HG02938 (cell line): Measurements from ENCODE around the gene USP20.

Experiments used
- ATAC-seq: cut with Tn5 transposase; IDR thresholded peaks from one replicate; pipeline ENCODE4 v1.9.1; 2021; ENCODE audit warnings: mild to moderate bottlenecking, moderate library complexity; ENCODE audit not compliant: unreplicated experiment

USP20 gene

DNA sequence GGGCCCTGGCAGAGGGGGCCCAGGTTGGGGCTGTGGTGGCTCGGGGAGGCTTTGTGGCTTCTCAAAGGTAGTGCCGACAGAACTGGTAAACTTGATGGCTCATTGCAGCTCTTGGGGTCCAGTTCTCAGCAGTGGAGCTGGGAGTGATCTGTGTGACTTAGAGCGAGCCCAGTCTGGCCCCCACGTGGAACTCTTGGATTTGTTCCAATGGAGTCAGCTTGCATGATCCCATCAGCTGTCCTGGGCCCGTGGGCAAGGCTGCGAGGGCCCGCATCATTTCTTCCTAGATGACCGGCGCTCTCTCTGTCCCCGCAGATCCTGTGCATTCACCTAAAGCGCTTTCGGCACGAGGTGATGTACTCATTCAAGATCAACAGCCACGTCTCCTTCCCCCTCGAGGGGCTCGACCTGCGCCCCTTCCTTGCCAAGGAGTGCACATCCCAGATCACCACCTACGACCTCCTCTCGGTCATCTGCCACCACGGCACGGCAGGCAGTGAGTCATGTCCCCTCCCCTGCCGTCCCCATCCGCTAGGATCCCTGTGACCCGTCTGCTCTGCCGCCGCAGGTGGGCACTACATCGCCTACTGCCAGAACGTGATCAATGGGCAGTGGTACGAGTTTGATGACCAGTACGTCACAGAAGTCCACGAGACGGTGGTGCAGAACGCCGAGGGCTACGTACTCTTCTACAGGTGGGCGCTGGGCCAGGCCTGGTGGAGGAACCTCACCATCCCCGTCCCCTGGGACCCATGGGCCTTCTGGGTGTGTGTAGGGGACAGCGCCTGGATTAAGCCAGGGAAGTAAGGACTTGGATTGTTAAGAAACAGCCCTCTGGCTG is 39.2 kb downstream of the USP20 start:
- no peak for ATAC-seq

DNA sequence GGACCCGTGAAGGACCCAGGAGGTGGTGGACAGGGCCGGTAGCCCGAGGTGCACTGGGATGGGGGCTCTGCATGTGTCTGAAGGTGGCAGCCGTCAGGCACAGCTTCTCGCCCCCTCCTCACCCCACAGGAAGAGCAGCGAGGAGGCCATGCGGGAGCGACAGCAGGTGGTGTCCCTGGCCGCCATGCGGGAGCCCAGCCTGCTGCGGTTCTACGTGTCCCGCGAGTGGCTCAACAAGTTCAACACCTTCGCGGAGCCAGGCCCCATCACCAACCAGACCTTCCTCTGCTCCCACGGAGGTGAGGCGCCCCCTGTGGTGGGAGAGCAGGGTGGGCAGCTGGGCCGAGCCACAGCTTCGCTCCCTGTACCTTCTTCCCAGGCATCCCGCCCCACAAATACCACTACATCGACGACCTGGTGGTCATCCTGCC is 39.9 kb downstream of the USP20 start:
- no peak for ATAC-seq

DNA sequence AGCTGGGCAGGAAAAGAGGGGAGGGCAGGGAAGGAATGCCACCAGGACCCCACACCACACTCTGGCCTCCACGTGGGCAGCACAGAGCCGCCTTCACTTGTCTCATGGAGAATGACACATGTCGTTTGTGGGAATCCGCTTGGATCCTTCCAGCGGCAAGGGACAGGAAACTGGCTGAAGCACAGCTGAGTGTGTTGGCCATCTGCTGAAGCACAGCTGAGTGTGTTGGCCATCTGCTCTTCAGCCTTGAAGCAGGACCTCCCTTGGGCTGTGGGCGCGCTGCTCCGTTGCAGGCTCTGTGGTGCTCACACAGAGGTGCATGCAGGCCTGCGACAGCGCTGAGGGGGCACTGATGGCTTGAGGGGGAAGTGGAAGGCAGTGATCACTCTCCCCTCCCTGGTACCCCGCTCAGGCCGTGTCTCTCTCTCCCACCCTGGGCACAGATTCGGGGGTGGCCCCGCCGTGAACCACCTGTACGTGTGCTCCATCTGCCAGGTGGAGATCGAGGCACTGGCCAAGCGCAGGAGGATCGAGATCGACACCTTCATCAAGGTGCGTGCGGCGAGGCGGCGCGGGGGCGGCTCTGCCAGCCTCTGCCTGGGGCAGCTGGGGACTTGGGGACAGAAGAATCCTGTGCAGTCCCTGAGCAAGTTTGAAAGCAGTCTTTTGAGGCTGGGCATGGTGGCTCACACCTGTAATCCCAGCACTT is 40.6 kb downstream of the USP20 start:
- no peak for ATAC-seq

DNA sequence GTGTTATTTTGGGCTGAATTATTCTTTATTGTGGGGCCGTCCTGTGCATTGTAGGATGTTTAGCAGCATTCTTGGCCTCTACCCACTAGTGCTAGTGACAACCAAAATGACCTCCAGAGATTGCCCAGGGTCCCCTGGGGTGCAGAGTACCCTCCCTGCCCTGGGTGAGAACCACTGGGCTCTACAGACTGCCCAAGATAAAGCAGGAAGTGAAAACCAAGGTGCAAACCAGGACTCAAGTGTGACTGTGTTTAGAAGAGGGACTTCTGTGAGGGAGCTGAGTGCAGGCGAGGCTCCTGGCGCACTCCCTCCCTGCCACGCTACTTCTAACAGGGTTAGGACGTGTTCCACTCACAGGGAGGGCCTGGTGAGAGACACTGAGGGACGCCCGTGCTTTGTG is 41.6 kb downstream of the USP20 start:
- ATAC-seq = no peak

DNA sequence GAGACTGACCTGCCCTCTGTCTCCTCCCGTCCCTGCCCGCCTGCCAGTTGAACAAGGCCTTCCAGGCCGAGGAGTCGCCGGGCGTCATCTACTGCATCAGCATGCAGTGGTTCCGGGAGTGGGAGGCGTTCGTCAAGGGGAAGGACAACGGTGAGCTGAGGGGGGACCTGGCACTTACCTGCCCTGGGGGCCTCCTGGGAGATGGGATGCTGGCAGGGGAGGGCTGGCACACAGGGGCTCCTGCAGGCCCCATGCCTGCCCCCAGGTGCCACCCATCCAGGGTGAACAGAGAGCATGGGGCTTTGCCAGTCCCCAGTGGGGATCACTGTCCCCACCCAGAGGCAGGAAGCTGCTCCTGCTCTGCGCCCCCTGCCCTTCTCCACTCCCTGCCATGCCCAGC is 43.0 kb downstream of the USP20 start:
- no peak for ATAC-seq

- ATAC-seq = no peak
These were observed 43.9 kb downstream of the USP20 start for GRCh38 chr9:129879103-129879699.

GRCh38 chr9:129879991-129880653 is 44.9 kb downstream of the USP20 start:
- no peak for ATAC-seq

- ATAC-seq = no peak
These were observed 45.6 kb downstream of the USP20 start for GRCh38 chr9:129880654-129881546.

DNA sequence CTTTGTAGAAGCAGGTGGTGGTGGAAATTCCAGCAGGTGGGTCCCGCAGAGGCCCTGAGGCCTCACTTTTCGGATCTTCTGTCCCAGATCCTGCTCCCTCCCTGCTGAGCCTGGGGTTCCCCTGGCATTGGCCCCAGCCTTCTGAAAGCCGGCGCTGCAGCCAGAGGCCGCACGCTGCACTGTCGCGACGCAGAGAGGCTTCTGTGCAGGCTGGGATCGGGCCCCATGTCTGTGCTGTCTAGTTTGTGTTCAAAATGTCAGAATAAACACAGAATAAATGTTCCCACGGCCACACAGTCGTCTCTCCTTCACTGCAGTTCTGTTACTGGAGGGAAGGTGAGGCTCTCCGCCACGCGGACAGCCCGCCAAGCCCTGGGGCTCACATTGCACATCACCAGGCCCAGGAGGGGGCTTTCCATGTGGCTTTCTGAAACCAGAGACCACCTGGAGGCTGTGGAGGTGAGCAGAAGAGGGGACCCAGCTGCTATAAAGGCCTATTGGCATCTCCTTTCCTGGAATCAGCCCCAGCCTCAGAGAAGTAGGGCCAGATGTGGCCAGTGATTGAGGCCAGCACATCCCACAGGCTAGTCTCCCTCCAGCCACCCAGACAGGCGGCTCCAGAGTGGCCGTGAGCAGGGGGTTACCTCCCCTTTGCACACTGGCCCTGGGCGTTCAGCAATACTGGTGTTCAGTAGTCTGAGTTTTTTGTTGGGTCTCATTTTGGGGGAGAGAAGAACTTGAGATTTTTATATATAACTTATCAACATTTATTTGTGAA is 46.5 kb downstream of the USP20 start:
- no peak for ATAC-seq

GRCh38 chr9:129884220-129885017 is 49.2 kb downstream of the USP20 start:
- ATAC-seq = peak; percentile 27

GRCh38 chr9:129885018-129885669 is 49.9 kb downstream of the USP20 start:
- ATAC-seq = no peak

DNA sequence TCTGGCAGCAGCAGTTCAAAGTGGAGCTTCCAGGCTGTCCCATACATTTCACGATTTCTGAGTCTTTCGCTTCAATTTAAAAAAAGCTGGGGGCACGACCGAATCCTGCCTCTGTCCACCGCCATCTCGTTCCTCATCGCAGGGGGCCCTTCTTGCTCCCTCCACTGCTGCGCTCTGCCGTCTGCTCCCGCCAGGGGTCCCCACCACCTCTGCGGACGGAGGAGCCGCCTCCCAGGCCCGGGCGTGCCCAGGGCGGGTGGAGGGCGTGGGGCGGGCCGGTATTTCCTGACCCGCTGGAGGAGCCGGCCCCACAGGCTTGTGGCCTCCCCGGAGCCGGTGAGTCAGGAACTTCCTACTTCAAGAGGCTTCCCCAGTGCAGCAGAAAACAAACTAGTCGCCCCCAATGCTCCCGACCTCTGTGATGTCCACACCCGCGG is 50.4 kb downstream of the USP20 start:
- no peak for ATAC-seq

- ATAC-seq = no peak
These were observed 51.2 kb downstream of the USP20 start for GRCh38 chr9:129886226-129887174.

- ATAC-seq = no peak
These were observed 52.4 kb downstream of the USP20 start for GRCh38 chr9:129887334-129888292.

- peak; percentile 60 for ATAC-seq
These were observed 53.2 kb downstream of the USP20 start for GRCh38 chr9:129888293-129889121.
